Measurements from ENCODE around the gene BCL11A. TPM values are rescaled to one million over a fixed set of nuclear protein-coding genes. Genes with fewer than 3 reads are reported as not detected.

Gene BCL11A
- total RNA-seq, 1 donor from 2014 or later, result 6.7 TPM

- no peak for DNase-seq (ENCODE audit: low read depth)
- no peak for TF ChIP-seq CTCF (IDR thresholded peaks at IDR 0.05; ENCODE audit: insufficient read depth, low read length, poor library complexity, severe bottlenecking)
- H3K27me3 ChIP-seq (ENCODE audit: control insufficient read depth, insufficient read depth, low read length), result peaks cover 39% of the 10 kb centered on the region
- no peak overlapping the region for H3K4me3 ChIP-seq (ENCODE audit: low read depth, low read length)
- H3K36me3 ChIP-seq (ENCODE audit: control insufficient read depth, insufficient read depth, low read length), result no peaks in the 10 kb centered on the region
Measured at GRCh38 chr2:60567919-60568768, 14.7 kb upstream of the BCL11A start.

DNA sequence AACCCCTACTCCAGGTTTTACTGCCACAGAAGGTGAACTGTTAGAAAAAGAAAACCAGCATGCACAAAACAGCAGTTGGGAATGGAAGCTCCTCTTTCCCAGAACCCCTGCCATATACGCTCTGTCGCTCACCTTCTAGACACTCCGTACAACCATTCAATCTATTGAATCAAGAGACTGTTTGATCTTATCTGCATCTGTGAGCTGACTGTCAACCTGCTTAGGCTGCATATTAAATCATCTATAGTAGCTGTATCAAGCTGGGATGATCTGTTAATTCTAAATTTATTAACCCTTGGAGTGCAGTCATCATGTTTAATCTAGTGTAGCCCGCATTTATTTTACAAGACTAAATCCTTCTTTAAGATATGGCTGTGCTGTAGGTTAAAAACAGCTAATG, 13.6 kb upstream of the BCL11A start:
- no peak for TF ChIP-seq CTCF (IDR thresholded peaks at IDR 0.05; ENCODE audit: insufficient read depth, low read length, poor library complexity, severe bottlenecking)
- no peak for DNase-seq (ENCODE audit: low read depth)
- no peak overlapping the region for H3K4me3 ChIP-seq (ENCODE audit: low read depth, low read length)
- peaks cover 37% of the 10 kb centered on the region for H3K27me3 ChIP-seq (ENCODE audit: control insufficient read depth, insufficient read depth, low read length)
- no peaks in the 10 kb centered on the region for H3K36me3 ChIP-seq (ENCODE audit: control insufficient read depth, insufficient read depth, low read length)

DNA sequence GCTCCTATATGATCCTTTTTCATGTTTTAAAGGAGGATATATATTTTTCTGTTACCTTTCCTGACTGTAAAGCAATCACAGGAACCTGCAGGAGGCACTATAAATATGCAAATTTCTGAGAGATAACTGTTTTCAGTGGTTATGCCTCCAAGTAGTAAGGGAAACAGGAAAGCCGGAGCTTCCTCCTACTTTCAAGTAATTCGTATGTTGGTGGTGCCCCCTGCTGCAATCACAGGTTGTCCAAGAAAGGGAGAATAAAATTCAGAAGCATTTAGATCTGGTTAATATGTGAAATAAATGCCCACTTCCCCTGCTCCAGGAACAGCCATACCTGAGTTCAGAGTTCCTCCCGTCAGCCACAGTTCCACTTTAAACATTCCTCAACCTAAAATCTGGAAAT, 12.0 kb upstream of the BCL11A start:
- TF ChIP-seq CTCF (IDR thresholded peaks at IDR 0.05; ENCODE audit: insufficient read depth, low read length, poor library complexity, severe bottlenecking), result peak; percentile 22
- Histone ChIP-seq H3K27me3 (ENCODE audit: control insufficient read depth, insufficient read depth, low read length) (peaks cover 38% of the 10 kb centered on the region), H3K36me3 (ENCODE audit: control insufficient read depth, insufficient read depth, low read length) (no peaks in the 10 kb centered on the region), H3K4me3 (ENCODE audit: low read depth, low read length) (no peak overlapping the region)
- no peak for DNase-seq (ENCODE audit: low read depth)

- DNase-seq (ENCODE audit: low read depth), result no peak
Measured at GRCh38 chr2:60560734-60561644, 7.5 kb upstream of the BCL11A start.

DNA sequence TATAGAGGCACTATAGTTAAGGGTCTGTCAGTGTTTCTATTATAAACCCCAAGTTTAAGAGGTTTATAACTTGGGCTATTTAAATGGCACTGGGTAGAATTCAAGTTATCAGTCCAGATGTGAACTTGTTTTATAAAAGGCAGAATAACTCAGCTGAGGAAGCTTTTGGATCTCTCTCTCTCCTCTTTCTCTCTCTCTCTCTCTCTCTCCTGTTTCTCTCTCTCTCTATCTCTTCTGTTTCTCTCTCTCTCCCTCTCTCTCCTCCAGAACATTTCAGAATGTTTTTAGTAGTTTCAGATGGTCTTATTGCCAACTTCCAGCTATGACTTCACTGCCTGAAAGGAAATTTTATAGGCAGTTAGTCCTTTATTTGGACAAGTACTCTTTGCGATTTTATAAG, 6.4 kb upstream of the BCL11A start:
- Histone ChIP-seq H3K36me3 (ENCODE audit: control insufficient read depth, insufficient read depth, low read length) (no peaks in the 10 kb centered on the region), H3K4me3 (ENCODE audit: low read depth, low read length) (no peak overlapping the region), H3K27me3 (ENCODE audit: control insufficient read depth, insufficient read depth, low read length) (peaks cover 37% of the 10 kb centered on the region)
- no peak for TF ChIP-seq CTCF (IDR thresholded peaks at IDR 0.05; ENCODE audit: insufficient read depth, low read length, poor library complexity, severe bottlenecking)
- DNase-seq (ENCODE audit: low read depth), result no peak

More at GRCh38 chr2:60560734-60561644, 7.5 kb upstream of the BCL11A start:
- Histone ChIP-seq H3K4me3 (ENCODE audit: low read depth, low read length) (no peak overlapping the region), H3K27me3 (ENCODE audit: control insufficient read depth, insufficient read depth, low read length) (peaks cover 28% of the 10 kb centered on the region), H3K36me3 (ENCODE audit: control insufficient read depth, insufficient read depth, low read length) (no peaks in the 10 kb centered on the region)
- peak; percentile 36 for TF ChIP-seq CTCF (IDR thresholded peaks at IDR 0.05; ENCODE audit: insufficient read depth, low read length, poor library complexity, severe bottlenecking)

Data from kidney epithelial cell (primary cell).